Endodermal cell (in vitro differentiated cells): ENCODE results near the gene CXCL6. TPM values are rescaled to one million over a fixed set of nuclear protein-coding genes. Genes with fewer than 3 reads are reported as not detected.

ENCODE experiments used
- DNase-seq: peaks from one replicate; pipeline ENCODE4 v3.0.0-alpha.2; 2017
- H3K27ac ChIP-seq: 2 replicates; pipeline ENCODE4 v1.5.1; 2013; ENCODE audit warnings: mild to moderate bottlenecking, low read depth, low read length, moderate library complexity
- H3K27me3 ChIP-seq: 2 replicates; pipeline ENCODE4 v1.6.1; 2013; ENCODE audit warnings: mild to moderate bottlenecking, low read length, moderate library complexity; ENCODE audit not compliant: insufficient read depth, control insufficient read depth, poor library complexity, severe bottlenecking
- H3K36me3 ChIP-seq: 2 replicates; pipeline ENCODE4 v1.7.0; 2013; ENCODE audit warnings: mild to moderate bottlenecking, low read length, moderate library complexity; ENCODE audit not compliant: control insufficient read depth, insufficient read depth
- H3K4me1 ChIP-seq: one replicate; pipeline ENCODE4 v1.7.0; 2013; ENCODE audit warnings: low read length; ENCODE audit not compliant: control insufficient read depth, insufficient read depth
- H3K4me3 ChIP-seq: 2 replicates; pipeline ENCODE4 v1.5.1; 2013; ENCODE audit warnings: mild to moderate bottlenecking, low read length, moderate library complexity
- H3K9ac ChIP-seq: 2 replicates; pipeline ENCODE4 v1.6.1; 2013; ENCODE audit warnings: mild to moderate bottlenecking, low read length, moderate library complexity; ENCODE audit not compliant: poor library complexity, severe bottlenecking; ENCODE audit errors: extremely low read depth
- H3K9me3 ChIP-seq: 2 replicates; pipeline ENCODE4 v1.6.1; 2013; ENCODE audit warnings: mild to moderate bottlenecking, low read length, moderate library complexity; ENCODE audit not compliant: control insufficient read depth
- H3K27ac Mint-ChIP-seq: 2 replicates; pipeline ENCODE4 v1.8.0; 2020; ENCODE audit warnings: mixed read lengths
- H3K27me3 Mint-ChIP-seq: 2 replicates; pipeline ENCODE4 v1.8.0; 2021; ENCODE audit warnings: mild to moderate bottlenecking, mixed read lengths; ENCODE audit not compliant: insufficient read depth
- H3K36me3 Mint-ChIP-seq: 2 replicates; pipeline ENCODE4 v1.8.0; 2020; ENCODE audit warnings: low read depth, mixed read lengths
- H3K4me1 Mint-ChIP-seq: 2 replicates; pipeline ENCODE4 v1.8.0; 2020; ENCODE audit warnings: mixed read lengths
- H3K4me3 Mint-ChIP-seq: 2 replicates; pipeline ENCODE4 v1.8.0; 2020; ENCODE audit warnings: mild to moderate bottlenecking, moderate library complexity, mixed read lengths
- H3K9me3 Mint-ChIP-seq: 2 replicates; pipeline ENCODE4 v1.8.0; 2020; ENCODE audit warnings: mild to moderate bottlenecking, mixed read lengths
- WGBS, 2 experiments: methylation state at CpG; one replicate each; pipeline versions ENCODE4 v1.1.5 to v1.1.7; 2013; ENCODE audit warnings: missing lambda C conversion rate in 2 of 2, mixed read lengths in 1 of 2; ENCODE audit not compliant: insufficient coverage in 1 of 2, insufficient read length in 1 of 2; 5-methylcytosine and 5-hydroxymethylcytosine counted together
- total RNA-seq, 2 donors: library from RNA; stranded (reverse); fragmentation: NEBNext Ultra II Directional in 1 of 2; extraction: Animal tissue kit (Norgen Biotek cat#: 25700) in 1 of 2; gene quantifications; 2 replicates in 1 of 2; 3 replicates in 1 of 2; pipeline ENCODE4 v1.2.1, GENCODE V29; 2021
- TF ChIP-seq, protein P1 (sequence below): fragments of 200-600 bp; sonication (generic); conservative IDR thresholded peaks from 2 replicates; pipeline ENCODE4 v1.5.0; 2021; ENCODE audit warnings: antibody characterized with exemption, mild to moderate bottlenecking

Gene CXCL6
- total RNA-seq, 2 donors from 2014 or later, result 0.46 to 1.2 TPM

- no peaks in the 10 kb centered on the region for H3K9me3 ChIP-seq
- H3K27ac ChIP-seq, result no peak overlapping the region
- Mint-ChIP-seq H3K4me3 (no peak overlapping the region), H3K27me3 (peaks cover 12% of the 10 kb centered on the region), H3K4me1 (peaks cover 2% of the 10 kb centered on the region), H3K27ac (no peak overlapping the region), H3K36me3 (no peaks in the 10 kb centered on the region), H3K9me3 (no peaks in the 10 kb centered on the region)
- no peak for DNase-seq
- WGBS, 2 experiments, result 61% methylated on average over 4 of the region's 4 CpGs; no CpG with 5 or more reads in 1 of the 2 experiments
- no peaks in the 10 kb centered on the region for H3K27me3 ChIP-seq
- TF ChIP-seq, protein P1, sequence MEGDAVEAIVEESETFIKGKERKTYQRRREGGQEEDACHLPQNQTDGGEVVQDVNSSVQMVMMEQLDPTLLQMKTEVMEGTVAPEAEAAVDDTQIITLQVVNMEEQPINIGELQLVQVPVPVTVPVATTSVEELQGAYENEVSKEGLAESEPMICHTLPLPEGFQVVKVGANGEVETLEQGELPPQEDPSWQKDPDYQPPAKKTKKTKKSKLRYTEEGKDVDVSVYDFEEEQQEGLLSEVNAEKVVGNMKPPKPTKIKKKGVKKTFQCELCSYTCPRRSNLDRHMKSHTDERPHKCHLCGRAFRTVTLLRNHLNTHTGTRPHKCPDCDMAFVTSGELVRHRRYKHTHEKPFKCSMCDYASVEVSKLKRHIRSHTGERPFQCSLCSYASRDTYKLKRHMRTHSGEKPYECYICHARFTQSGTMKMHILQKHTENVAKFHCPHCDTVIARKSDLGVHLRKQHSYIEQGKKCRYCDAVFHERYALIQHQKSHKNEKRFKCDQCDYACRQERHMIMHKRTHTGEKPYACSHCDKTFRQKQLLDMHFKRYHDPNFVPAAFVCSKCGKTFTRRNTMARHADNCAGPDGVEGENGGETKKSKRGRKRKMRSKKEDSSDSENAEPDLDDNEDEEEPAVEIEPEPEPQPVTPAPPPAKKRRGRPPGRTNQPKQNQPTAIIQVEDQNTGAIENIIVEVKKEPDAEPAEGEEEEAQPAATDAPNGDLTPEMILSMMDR, result no peak
- H3K4me3 ChIP-seq, result no peak overlapping the region
- H3K9ac ChIP-seq, result no peak overlapping the region
- no peaks in the 10 kb centered on the region for H3K36me3 ChIP-seq
- H3K4me1 ChIP-seq, result no peaks in the 10 kb centered on the region
Measured at GRCh38 chr4:73860181-73860580, 23.7 kb downstream of the CXCL6 start.

DNA sequence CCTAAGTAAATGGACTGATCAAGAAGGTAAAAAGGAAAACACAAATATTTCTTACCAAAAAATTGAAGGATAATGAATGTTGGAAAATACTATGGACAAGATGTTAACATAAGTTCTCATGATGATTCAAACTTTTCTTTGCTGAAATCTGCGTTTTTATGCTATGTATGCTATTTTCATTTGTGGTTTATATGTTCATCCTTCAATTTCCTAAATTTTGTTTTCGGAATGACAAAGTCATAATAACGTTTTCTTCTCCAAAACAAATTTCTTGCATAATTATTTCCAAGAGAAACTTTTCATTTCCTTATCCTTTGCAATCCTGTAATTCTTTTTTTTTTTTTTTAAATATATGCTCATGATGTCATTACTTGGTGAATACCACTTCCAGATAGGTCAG lies 24.4 kb downstream of the CXCL6 start:
- Histone ChIP-seq H3K9ac (no peak overlapping the region), H3K4me3 (no peak overlapping the region), H3K36me3 (no peaks in the 10 kb centered on the region), H3K9me3 (no peaks in the 10 kb centered on the region), H3K27me3 (no peaks in the 10 kb centered on the region), H3K4me1 (no peaks in the 10 kb centered on the region), H3K27ac (no peak overlapping the region)
- Mint-ChIP-seq H3K4me3 (no peak overlapping the region), H3K9me3 (no peaks in the 10 kb centered on the region), H3K36me3 (no peaks in the 10 kb centered on the region), H3K27ac (no peak overlapping the region), H3K27me3 (peaks cover 7% of the 10 kb centered on the region), H3K4me1 (peaks cover 2% of the 10 kb centered on the region)
- TF ChIP-seq, protein P1, result no peak
- 87 to 89% methylated on average over 1 to 3 of the region's 3 CpGs for WGBS, 2 experiments
- no peak for DNase-seq

DNA sequence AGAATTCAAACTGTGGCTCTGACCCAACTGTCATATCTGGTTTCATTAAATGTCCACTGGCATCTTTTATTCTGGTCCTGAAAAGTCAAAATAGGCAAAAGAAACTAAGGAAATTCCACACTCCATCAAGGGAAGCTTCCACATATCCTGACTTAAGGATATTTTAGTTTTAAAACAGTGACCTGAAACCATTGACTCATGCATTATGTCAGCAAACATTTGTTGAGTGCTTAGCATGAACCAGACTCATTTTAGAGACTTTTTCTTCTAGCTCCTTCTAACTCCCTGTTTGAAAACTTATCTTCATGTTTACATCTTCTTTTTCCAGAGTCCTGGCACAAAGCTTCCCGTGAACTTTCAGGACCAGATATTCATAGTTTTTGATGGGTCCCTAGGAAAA lies 25.8 kb downstream of the CXCL6 start:
- H3K9ac ChIP-seq, result no peak overlapping the region
- no peak for DNase-seq
- no peaks in the 10 kb centered on the region for H3K27me3 ChIP-seq
- TF ChIP-seq, protein P1, result no peak
- no peak overlapping the region for H3K4me3 ChIP-seq
- Mint-ChIP-seq H3K9me3 (no peaks in the 10 kb centered on the region), H3K4me1 (peaks cover 2% of the 10 kb centered on the region), H3K4me3 (no peak overlapping the region), H3K27ac (no peak overlapping the region), H3K36me3 (no peaks in the 10 kb centered on the region), H3K27me3 (peaks cover 7% of the 10 kb centered on the region)
- no peaks in the 10 kb centered on the region for H3K36me3 ChIP-seq
- H3K4me1 ChIP-seq, result no peaks in the 10 kb centered on the region
- 100% methylated on average over 1 of the region's 1 CpG; no CpG with 5 or more reads in 1 of the 2 experiments for WGBS, 2 experiments
- H3K27ac ChIP-seq, result no peak overlapping the region
- no peaks in the 10 kb centered on the region for H3K9me3 ChIP-seq
